Ovary (tissue), 3 donors: ENCODE data around the gene MCF2L.

ENCODE experiments used
- EP300 ChIP-seq: sonication (generic); formaldehyde crosslinking; IDR thresholded peaks from one replicate; pipeline ENCODE4 v1.6.1; 2017; ENCODE audit warnings: antibody characterized with exemption
- POLR2A ChIP-seq: fragments of 450-650 bp; IDR thresholded peaks from one replicate; pipeline ENCODE4 v1.6.1; 2017; ENCODE audit warnings: antibody characterized with exemption, mild to moderate bottlenecking, moderate library complexity
- TF ChIP-seq, protein P1 (sequence below), 3 donors: fragments of 450-650 bp in 2 of 3; fragments of 200-600 bp in 1 of 3; IDR thresholded peaks; one replicate each; pipeline versions ENCODE4 v1.5.1 to v1.8.0; 2016 to 2022; ENCODE audit warnings: antibody characterized with exemption in 3 of 3, mild to moderate bottlenecking in 1 of 3
- donor health status: DM: no; HTN: no; CAD: no.

DNA sequence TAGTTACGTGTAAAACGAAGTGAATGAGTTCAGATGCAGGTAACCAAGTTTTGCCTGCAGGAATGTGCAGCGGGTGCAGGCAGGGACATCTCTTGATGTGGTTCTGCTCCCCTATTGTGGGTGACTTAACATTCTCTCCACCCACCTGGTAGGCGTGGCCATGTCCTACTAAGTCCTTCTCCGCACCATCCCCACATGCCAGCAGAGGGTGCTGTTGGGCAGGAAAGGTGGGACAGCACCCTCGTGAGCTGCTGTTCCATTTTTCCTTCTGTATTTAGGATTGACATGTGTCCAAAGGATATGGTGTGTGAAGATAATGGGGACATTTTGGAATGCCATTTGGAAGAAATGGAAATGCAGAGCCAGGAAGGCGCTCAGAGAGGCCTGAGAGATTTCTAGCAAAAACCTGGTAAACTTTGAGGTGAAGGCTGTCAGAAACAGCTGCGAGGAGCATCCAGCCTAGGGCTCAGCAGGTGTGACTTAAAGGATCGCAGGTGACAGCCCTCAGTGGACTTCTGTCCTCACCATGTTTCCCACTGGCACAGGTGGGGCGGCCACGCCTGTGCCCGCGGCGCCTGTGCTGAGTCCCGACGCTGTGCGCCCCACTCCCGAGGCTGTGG is 26.2 kb upstream of the MCF2L start:
- TF ChIP-seq, protein P1, sequence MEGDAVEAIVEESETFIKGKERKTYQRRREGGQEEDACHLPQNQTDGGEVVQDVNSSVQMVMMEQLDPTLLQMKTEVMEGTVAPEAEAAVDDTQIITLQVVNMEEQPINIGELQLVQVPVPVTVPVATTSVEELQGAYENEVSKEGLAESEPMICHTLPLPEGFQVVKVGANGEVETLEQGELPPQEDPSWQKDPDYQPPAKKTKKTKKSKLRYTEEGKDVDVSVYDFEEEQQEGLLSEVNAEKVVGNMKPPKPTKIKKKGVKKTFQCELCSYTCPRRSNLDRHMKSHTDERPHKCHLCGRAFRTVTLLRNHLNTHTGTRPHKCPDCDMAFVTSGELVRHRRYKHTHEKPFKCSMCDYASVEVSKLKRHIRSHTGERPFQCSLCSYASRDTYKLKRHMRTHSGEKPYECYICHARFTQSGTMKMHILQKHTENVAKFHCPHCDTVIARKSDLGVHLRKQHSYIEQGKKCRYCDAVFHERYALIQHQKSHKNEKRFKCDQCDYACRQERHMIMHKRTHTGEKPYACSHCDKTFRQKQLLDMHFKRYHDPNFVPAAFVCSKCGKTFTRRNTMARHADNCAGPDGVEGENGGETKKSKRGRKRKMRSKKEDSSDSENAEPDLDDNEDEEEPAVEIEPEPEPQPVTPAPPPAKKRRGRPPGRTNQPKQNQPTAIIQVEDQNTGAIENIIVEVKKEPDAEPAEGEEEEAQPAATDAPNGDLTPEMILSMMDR (IDR thresholded peaks at IDR 0.05) = peak; percentile 73 to 92 (median 78)
- TF ChIP-seq EP300 = no peak
- TF ChIP-seq POLR2A = no peak
